A549 (cell line): Measurements from ENCODE around the gene HSD11B2. TPM values are rescaled to one million over a fixed set of nuclear protein-coding genes. Genes with fewer than 3 reads are reported as not detected.

Experiments
- ATAC-seq, 2 experiments: fragments of 200-7000 bp in 1 of 2; fragments of >200 bp in 1 of 2; cut with Nextera tagmentation in 1 of 2; cut with Tn5 transposase in 1 of 2; 3 replicates each; pipeline versions ENCODE4 v1.8.0 to v1.9.1; 2018 to 2020; ENCODE audit warnings: mild to moderate bottlenecking in 1 of 2, moderate library complexity in 1 of 2
- CTCF ChIA-PET: fragments of 300-600 bp; sonication (Branson Sonifier 250); formaldehyde crosslinking; extraction: SDS; loops from one replicate; lab custom pipeline; 2021; ENCODE audit warnings: antibody characterized with exemption, inconsistent platforms; lab: Yijun Ruan, JAX
- POLR2A ChIA-PET: fragments of 350-600 bp; formaldehyde crosslinking; extraction: SDS; loops from one replicate; lab custom pipeline; 2021; ENCODE audit warnings: antibody characterized with exemption, inconsistent platforms; lab: Yijun Ruan, JAX
- DNase-seq, 2 experiments: peaks; one replicate each; pipeline versions ENCODE4 v3.0.0 to v3.0.0-alpha.2; 2011 to 2016; ENCODE audit warnings: low read depth in 1 of 2, low spot score in 1 of 2
- FAIRE-seq: peaks from 2 replicates; lab custom pipeline; 2011; peaks lifted over from hg19 to GRCh38; lab: Jason Lieb, UNC
- H3K27ac ChIP-seq, 2 experiments: fragments of >200 bp; sonication (Bioruptor Twin); formaldehyde crosslinking; 3 replicates each; pipeline ENCODE4 v1.5.1; 2016 to 2017
- H3K4me1 ChIP-seq: fragments of >200 bp; sonication (Bioruptor Twin); formaldehyde crosslinking; 3 replicates; pipeline ENCODE4 v1.6.1; 2016
- H3K4me2 ChIP-seq: fragments of >200 bp; sonication (Bioruptor Twin); formaldehyde crosslinking; 3 replicates; pipeline ENCODE4 v1.6.1; 2016
- H3K4me3 ChIP-seq: fragments of >200 bp; sonication (Bioruptor Twin); formaldehyde crosslinking; 3 replicates; pipeline ENCODE4 v1.5.1; 2016
- H3K9me3 ChIP-seq: fragments of >200 bp; sonication (Bioruptor Twin); formaldehyde crosslinking; 3 replicates; pipeline ENCODE4 v1.6.1; 2016
- CBX2 ChIP-seq: fragments of 200-600 bp; sonication (generic); IDR thresholded peaks from 2 replicates; pipeline ENCODE4 v1.6.1; 2016; ENCODE audit warnings: low read depth, mild to moderate bottlenecking, borderline replicate concordance
- CHD2 ChIP-seq: fragments of 150-350 bp; IDR thresholded peaks from 2 replicates; pipeline ENCODE4 v1.6.1; 2014; ENCODE audit warnings: low read length; ENCODE audit not compliant: partially characterized antibody
- CHD4 ChIP-seq: fragments of 200-600 bp; sonication (generic); IDR thresholded peaks from 2 replicates; pipeline ENCODE4 v1.6.1; 2016; ENCODE audit warnings: antibody characterized with exemption, mild to moderate bottlenecking, borderline replicate concordance
- EHF ChIP-seq: fragments of 250-450 bp; sonication (Bioruptor Pico); IDR thresholded peaks from 2 replicates; pipeline ENCODE4 v1.5.0; 2020; ENCODE audit warnings: mild to moderate bottlenecking
- EHMT2 ChIP-seq: fragments of 200-600 bp; sonication (generic); IDR thresholded peaks from 2 replicates; pipeline ENCODE4 v1.6.1; 2016; ENCODE audit warnings: antibody characterized with exemption, low read depth, mild to moderate bottlenecking, moderate library complexity
- ELK1 ChIP-seq: fragments of 150-350 bp; IDR thresholded peaks from 2 replicates; pipeline ENCODE4 v1.6.1; 2014; ENCODE audit warnings: low read depth, mild to moderate bottlenecking, low read length
- EP300 ChIP-seq, 2 experiments: fragments of >200 bp; sonication (Bioruptor Twin); formaldehyde crosslinking; IDR thresholded peaks; 2 replicates in 1 of 2; 3 replicates in 1 of 2; pipeline ENCODE4 v1.6.1; 2016 to 2017
- ESRRA ChIP-seq: fragments of 150-350 bp; IDR thresholded peaks from 2 replicates; pipeline ENCODE4 v1.6.1; 2014; ENCODE audit warnings: mild to moderate bottlenecking, low read length, borderline replicate concordance
- HEYL ChIP-seq: fragments of 250-450 bp; sonication (Bioruptor Pico); IDR thresholded peaks from 2 replicates; pipeline ENCODE4 v1.8.0; 2021; ENCODE audit warnings: mild to moderate bottlenecking, moderate library complexity
- HOXB13 ChIP-seq: fragments of 250-450 bp; sonication (Bioruptor Pico); IDR thresholded peaks from 2 replicates; pipeline ENCODE4 v1.5.0; 2020; ENCODE audit warnings: low read depth, mild to moderate bottlenecking, moderate library complexity
- HOXB5 ChIP-seq: fragments of 250-450 bp; sonication (Bioruptor Pico); IDR thresholded peaks from 2 replicates; pipeline ENCODE4 v1.5.0; 2020; ENCODE audit warnings: mild to moderate bottlenecking, moderate library complexity
- MAFK ChIP-seq: fragments of 450-650 bp; IDR thresholded peaks from 2 replicates; pipeline ENCODE4 v1.6.1; 2014; ENCODE audit not compliant: partially characterized antibody
- NFE2L2 ChIP-seq: fragments of 150-350 bp; conservative IDR thresholded peaks from 2 replicates; pipeline ENCODE4 v1.6.1; 2014; ENCODE audit warnings: low read length
- PBX3 ChIP-seq: IDR thresholded peaks from 2 replicates; pipeline ENCODE4 v1.6.1; 2012
- PHF8 ChIP-seq: fragments of 200-600 bp; sonication (generic); IDR thresholded peaks from 2 replicates; pipeline ENCODE4 v1.6.1; 2016; ENCODE audit warnings: low read depth, mild to moderate bottlenecking, antibody characterized with exemption, moderate library complexity, borderline replicate concordance
- POLR2A ChIP-seq: IDR thresholded peaks from 2 replicates; pipeline ENCODE4 v1.6.1; 2012; ENCODE audit warnings: mild to moderate bottlenecking, low read length
- RAD21 ChIP-seq, 2 experiments: fragments of >200 bp in 1 of 2; sonication (Bioruptor Twin) in 1 of 2; formaldehyde crosslinking in 1 of 2; IDR thresholded peaks in 1 of 2; conservative IDR thresholded peaks in 1 of 2; 2 replicates in 1 of 2; 3 replicates in 1 of 2; pipeline ENCODE4 v1.6.1; 2012 to 2018; ENCODE audit warnings: inconsistent platforms in 1 of 2
- RARB ChIP-seq: fragments of 250-450 bp; sonication (Bioruptor Pico); IDR thresholded peaks from 2 replicates; pipeline ENCODE4 v1.8.0; 2021; ENCODE audit warnings: mild to moderate bottlenecking, moderate library complexity
- RCOR1 ChIP-seq: fragments of 150-350 bp; IDR thresholded peaks from 2 replicates; pipeline ENCODE4 v1.6.1; 2014; ENCODE audit warnings: antibody characterized with exemption, low read length, low read depth
- RFX5 ChIP-seq: fragments of 450-650 bp; IDR thresholded peaks from 2 replicates; pipeline ENCODE4 v1.7.1; 2014; ENCODE audit warnings: antibody characterized with exemption, mild to moderate bottlenecking, moderate library complexity
- RNF2 ChIP-seq: fragments of 200-600 bp; sonication (generic); IDR thresholded peaks from 2 replicates; pipeline ENCODE4 v1.6.1; 2016; ENCODE audit warnings: low read depth, mild to moderate bottlenecking, antibody characterized with exemption, moderate library complexity, borderline replicate concordance
- TP53 ChIP-seq: fragments of 250-450 bp; sonication (Bioruptor Pico); IDR thresholded peaks from 2 replicates; pipeline ENCODE4 v1.5.0; 2021; ENCODE audit warnings: mild to moderate bottlenecking, moderate library complexity
- ZFP36 ChIP-seq: fragments of 450-650 bp; IDR thresholded peaks from 2 replicates; pipeline ENCODE4 v1.6.1; 2014; ENCODE audit warnings: borderline replicate concordance; ENCODE audit not compliant: partially characterized antibody
- whole genome bisulfite sequencing: methylation state at CpG from one replicate; pipeline ENCODE4 v1.1.6; 2017; ENCODE audit errors: missing lambda C conversion rate; 5-methylcytosine and 5-hydroxymethylcytosine counted together
- polyA plus RNA-seq, 4 experiments: library from polyadenylated mRNA; depleted of rRNA in 3 of 4; stranded (reverse); fragments of >200 nt; fragmentation: RNase III in 1 of 4; extraction: RNeasy Plus Mini Kit Qiagen cat#74134 plus additional on column Dnase treatment in 1 of 4; gene quantifications; 2 replicates in 3 of 4; 3 replicates in 1 of 4; pipeline ENCODE4 v1.2.3, GENCODE V29; 2011 to 2017

Gene HSD11B2
- polyA plus RNA-seq, 2 of the 4 experiments (the other 2 are of a cell fraction), result 0.53 to 1.6 TPM

GRCh38 chr16:67419502-67419901 is 11.4 kb upstream of the HSD11B2 start:
- FAIRE-seq, result no peak

GRCh38 chr16:67419931-67420330 is 11.0 kb upstream of the HSD11B2 start:
- no peak overlapping the region for H3K4me3 ChIP-seq
- WGBS, result 66% methylated on average over 3 of the region's 3 CpGs
- TF ChIP-seq HOXB5 (CRISPR knock-in tag) (no peak), ELK1 (no peak), CBX2 (no peak), RARB (CRISPR knock-in tag) (no peak), TP53 (CRISPR knock-in tag) (no peak), HOXB13 (CRISPR knock-in tag) (no peak), EHF (CRISPR knock-in tag) (no peak), PBX3 (no peak), PHF8 (no peak), EP300 (IDR thresholded peaks at IDR 0.05) (no peak), ESRRA (no peak), RAD21 (conservative IDR thresholded peaks at IDR 0.05 in 1 of 2, IDR thresholded peaks at IDR 0.05 in 1 of 2) (no peak), RNF2 (no peak), EHMT2 (no peak)
- no peak overlapping the region for H3K27ac ChIP-seq
- DNase-seq, result peak in 1 of 2 experiments; percentile 35
- H3K4me1 ChIP-seq, result peaks cover 8% of the 10 kb centered on the region; the same call in 2 of the 3 replicates
- ChIA-PET POLR2A (interaction anchor here (1.0 kb wide), 1 partner anchor 11 kb away, joined by 3 read pairs; the partner anchor contains the start of gene HSD11B2), CTCF (interaction anchor here (0.6 to 10.9 kb wide), 3 partner anchors 7 to 78 kb away, joined by 3 to 207 read pairs (median 52); no protein-coding TSS in a partner anchor)
- H3K9me3 ChIP-seq, result no peaks in the 10 kb centered on the region
- ATAC-seq, result peak; percentile 12 to 51; a peak in 2 of 6 replicates
- no peak for FAIRE-seq
- no peak overlapping the region for H3K4me2 ChIP-seq

More at GRCh38 chr16:67419502-67419901, 11.4 kb upstream of the HSD11B2 start:
- ChIA-PET CTCF (interaction anchor here (0.6 to 10.9 kb wide), 3 partner anchors 7 to 79 kb away, joined by 3 to 207 read pairs (median 52); no protein-coding TSS in a partner anchor), POLR2A (interaction anchor here (1.0 kb wide), 1 partner anchor 11 kb away, joined by 3 read pairs; the partner anchor contains the start of gene HSD11B2)
- TF ChIP-seq RCOR1, result no peak
- TF ChIP-seq NFE2L2, result no peak
- no peak for TF ChIP-seq HEYL (CRISPR knock-in tag)
- TF ChIP-seq MAFK, result no peak
- no peak for TF ChIP-seq CHD4
- TF ChIP-seq PBX3, result no peak
- TF ChIP-seq ELK1, result no peak
- no peak for TF ChIP-seq EHF (CRISPR knock-in tag)
- no peak for TF ChIP-seq TP53 (CRISPR knock-in tag)
- TF ChIP-seq ZFP36, result no peak
- TF ChIP-seq CHD2, result no peak
- TF ChIP-seq HOXB13 (CRISPR knock-in tag), result no peak
- TF ChIP-seq RARB (CRISPR knock-in tag), result no peak
- no peak for TF ChIP-seq POLR2A
- no peak for TF ChIP-seq HOXB5 (CRISPR knock-in tag)
- no peak for TF ChIP-seq RFX5
- Histone ChIP-seq H3K4me3 (no peak overlapping the region), H3K9me3 (no peaks in the 10 kb centered on the region), H3K4me1 (peaks cover 8% of the 10 kb centered on the region; the same call in 2 of the 3 replicates), H3K4me2 (no peak overlapping the region), H3K27ac (no peak overlapping the region)
- ATAC-seq (no peak), DNase-seq (no peak)
- 88% methylated on average over 3 of the region's 3 CpGs for WGBS
